Measurements from ENCODE around the gene RANGAP1.

The RANGAP1 gene

DNA sequence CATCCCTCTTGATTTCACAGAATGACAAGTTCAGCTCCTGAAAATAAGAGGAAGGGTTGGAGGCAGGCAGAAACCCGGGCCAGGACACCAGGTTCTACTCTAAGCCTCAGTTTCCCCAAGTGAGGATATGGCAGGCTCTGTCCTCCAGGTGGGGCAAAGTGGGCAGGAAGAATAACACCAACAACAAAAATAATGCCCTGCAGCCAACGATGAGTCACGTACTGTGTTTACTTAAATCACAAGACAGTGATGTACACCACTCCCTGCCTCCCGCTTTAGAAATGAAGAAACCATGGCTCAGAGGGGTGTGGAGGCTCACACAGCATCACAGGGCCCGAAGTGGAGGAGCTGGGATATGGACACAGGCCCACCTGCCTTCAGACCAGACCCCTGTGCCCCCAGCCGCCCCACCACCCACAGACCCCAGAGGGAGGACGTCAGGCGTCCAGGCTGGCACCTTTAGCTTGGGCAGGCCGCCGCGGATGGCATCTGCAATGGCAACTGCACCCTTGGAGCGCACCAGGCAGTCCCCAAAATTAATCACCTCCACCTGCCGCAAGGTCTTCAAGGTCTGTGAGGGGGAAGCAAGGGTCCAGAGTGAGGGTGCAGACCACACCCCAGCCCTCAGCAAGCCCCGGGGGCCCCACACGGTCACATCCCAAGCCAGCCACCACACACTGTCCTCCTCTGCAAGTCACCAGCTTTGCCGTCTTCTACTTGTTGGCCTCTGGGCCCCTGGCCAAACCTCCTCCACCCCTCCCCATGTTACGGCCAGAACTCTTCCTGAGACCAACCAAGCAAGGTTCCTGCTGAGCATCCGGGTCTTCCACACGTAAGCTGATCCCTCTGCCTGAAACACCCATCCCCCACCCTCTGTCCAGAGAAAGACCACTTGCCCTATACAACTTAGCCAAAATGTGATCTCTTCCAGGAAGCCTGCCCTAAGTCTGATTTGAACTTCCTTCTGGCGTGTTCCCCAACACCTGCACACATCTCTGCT, 29.4 kb downstream of the RANGAP1 start:
- H3K36me3 Mint-ChIP-seq (ENCODE audit: low read depth), result peaks cover 99% of the 10 kb centered on the region
- peak overlapping the region; percentile 52 for H3K27ac Mint-ChIP-seq
- H3K9me3 Mint-ChIP-seq, result no peaks in the 10 kb centered on the region
- no peaks in the 10 kb centered on the region for H3K27me3 Mint-ChIP-seq
- H3K4me1 Mint-ChIP-seq (ENCODE audit: low read depth), result no peaks in the 10 kb centered on the region
- no peak overlapping the region for H3K4me3 Mint-ChIP-seq
- no peak for DNase-seq

- no peaks in the 10 kb centered on the region for H3K4me1 Mint-ChIP-seq (ENCODE audit: low read depth)
- no peak for DNase-seq
- no peaks in the 10 kb centered on the region for H3K9me3 Mint-ChIP-seq
- peak overlapping the region; percentile 55 for H3K27ac Mint-ChIP-seq
- H3K36me3 Mint-ChIP-seq (ENCODE audit: low read depth), result peaks cover 98% of the 10 kb centered on the region
- no peaks in the 10 kb centered on the region for H3K27me3 Mint-ChIP-seq
- H3K4me3 Mint-ChIP-seq, result no peak overlapping the region
Measured at GRCh38 chr22:41254230-41254629, 31.8 kb downstream of the RANGAP1 start.

DNA sequence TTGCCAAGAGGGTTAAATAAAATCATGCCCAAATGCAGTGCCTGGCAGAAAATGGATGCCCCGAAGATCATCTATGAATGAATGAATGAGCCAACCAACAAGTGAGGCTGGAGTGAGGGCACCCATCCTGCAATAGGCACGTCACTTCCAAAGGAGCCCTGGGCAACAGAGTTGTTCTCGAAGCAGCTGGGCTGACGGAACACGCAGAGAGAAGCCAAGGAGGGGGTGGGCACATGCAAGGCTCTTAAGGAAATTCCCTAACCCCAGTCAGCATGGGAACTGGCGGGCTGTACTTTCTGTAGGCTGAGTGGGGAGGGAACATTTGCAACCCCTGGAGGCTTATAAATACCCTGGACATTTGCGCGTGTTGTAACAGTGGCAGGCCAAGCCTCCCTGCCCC, 33.6 kb downstream of the RANGAP1 start:
- peaks cover 96% of the 10 kb centered on the region for H3K36me3 Mint-ChIP-seq (ENCODE audit: low read depth)
- H3K27ac Mint-ChIP-seq, result no peak overlapping the region

DNA sequence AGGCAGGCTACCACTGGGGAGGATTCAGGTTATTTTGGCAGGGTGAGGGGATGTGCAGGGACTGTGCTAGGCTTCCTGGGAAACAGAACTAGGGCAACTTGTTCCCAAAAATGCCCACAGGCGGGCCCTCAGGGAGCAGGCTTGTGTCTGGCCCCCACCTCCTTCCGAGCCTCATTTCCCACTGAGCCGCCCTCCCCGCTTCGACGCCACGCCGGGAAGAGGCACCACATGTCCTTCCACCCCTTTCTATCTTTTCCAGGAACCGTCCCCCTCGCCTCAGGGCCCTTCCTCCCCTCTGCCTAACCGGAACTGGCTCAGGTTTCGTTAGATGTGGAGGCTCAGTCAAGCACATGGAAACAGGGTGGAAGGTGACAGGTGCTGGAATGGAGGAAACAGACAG, 35.9 kb downstream of the RANGAP1 start:
- H3K27me3 Mint-ChIP-seq, result no peaks in the 10 kb centered on the region
- peak overlapping the region; percentile 29 for H3K27ac Mint-ChIP-seq
- no peaks in the 10 kb centered on the region for H3K4me1 Mint-ChIP-seq (ENCODE audit: low read depth)

More for the DNA sequence above, 33.6 kb downstream of the RANGAP1 start:
- DNase-seq, result no peak
- Mint-ChIP-seq H3K4me3 (no peak overlapping the region), H3K9me3 (no peaks in the 10 kb centered on the region), H3K4me1 (ENCODE audit: low read depth) (no peaks in the 10 kb centered on the region), H3K27me3 (no peaks in the 10 kb centered on the region)

GRCh38 chr22:41249442-41249841, 36.5 kb downstream of the RANGAP1 start:
- H3K36me3 Mint-ChIP-seq (ENCODE audit: low read depth), result peaks cover 95% of the 10 kb centered on the region
- H3K4me1 Mint-ChIP-seq (ENCODE audit: low read depth), result no peaks in the 10 kb centered on the region
- H3K9me3 Mint-ChIP-seq, result no peaks in the 10 kb centered on the region
- no peaks in the 10 kb centered on the region for H3K27me3 Mint-ChIP-seq
- DNase-seq, result no peak
- H3K27ac Mint-ChIP-seq, result peak overlapping the region; percentile 29
- no peak overlapping the region for H3K4me3 Mint-ChIP-seq

More for the DNA sequence above, 35.9 kb downstream of the RANGAP1 start:
- no peaks in the 10 kb centered on the region for H3K9me3 Mint-ChIP-seq
- H3K36me3 Mint-ChIP-seq (ENCODE audit: low read depth), result peaks cover 96% of the 10 kb centered on the region
- H3K4me3 Mint-ChIP-seq, result no peak overlapping the region
- no peak for DNase-seq

GRCh38 chr22:41248758-41249157, 37.2 kb downstream of the RANGAP1 start:
- no peaks in the 10 kb centered on the region for H3K27me3 Mint-ChIP-seq
- no peaks in the 10 kb centered on the region for H3K9me3 Mint-ChIP-seq
- peaks cover 88% of the 10 kb centered on the region for H3K36me3 Mint-ChIP-seq (ENCODE audit: low read depth)
- H3K4me3 Mint-ChIP-seq, result no peak overlapping the region
- DNase-seq, result no peak
- no peak overlapping the region for H3K27ac Mint-ChIP-seq
- H3K4me1 Mint-ChIP-seq (ENCODE audit: low read depth), result no peaks in the 10 kb centered on the region

DNA sequence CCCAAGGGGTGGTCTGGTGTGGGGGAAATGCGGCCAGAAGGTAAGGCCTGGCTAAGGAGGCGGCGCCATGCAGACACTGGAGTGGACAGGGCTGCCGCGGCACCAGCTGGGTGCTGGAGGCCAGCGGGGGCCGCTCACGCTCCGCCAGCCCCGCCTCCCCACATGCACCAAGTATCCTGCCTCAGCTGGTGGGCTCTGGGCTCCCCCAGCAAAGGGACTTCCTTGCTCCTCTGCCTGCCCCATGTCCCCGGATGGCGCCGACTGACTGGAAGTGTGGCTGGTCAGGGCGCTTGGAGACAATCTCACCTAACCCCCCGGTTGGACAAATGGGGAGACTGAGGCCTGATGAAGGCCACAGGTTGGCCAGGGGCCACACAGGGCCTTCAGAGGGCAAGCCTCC, 37.7 kb downstream of the RANGAP1 start:
- DNase-seq, result no peak
- Mint-ChIP-seq H3K36me3 (ENCODE audit: low read depth) (peaks cover 86% of the 10 kb centered on the region), H3K27me3 (no peaks in the 10 kb centered on the region), H3K4me3 (no peak overlapping the region), H3K4me1 (ENCODE audit: low read depth) (no peaks in the 10 kb centered on the region), H3K27ac (no peak overlapping the region), H3K9me3 (no peaks in the 10 kb centered on the region)

GRCh38 chr22:41247703-41248102, 38.3 kb downstream of the RANGAP1 start:
- no peak for DNase-seq
- Mint-ChIP-seq H3K4me3 (no peak overlapping the region), H3K9me3 (no peaks in the 10 kb centered on the region), H3K27me3 (no peaks in the 10 kb centered on the region), H3K36me3 (ENCODE audit: low read depth) (peaks cover 81% of the 10 kb centered on the region), H3K27ac (peak overlapping the region; percentile 18), H3K4me1 (ENCODE audit: low read depth) (no peaks in the 10 kb centered on the region)

DNA sequence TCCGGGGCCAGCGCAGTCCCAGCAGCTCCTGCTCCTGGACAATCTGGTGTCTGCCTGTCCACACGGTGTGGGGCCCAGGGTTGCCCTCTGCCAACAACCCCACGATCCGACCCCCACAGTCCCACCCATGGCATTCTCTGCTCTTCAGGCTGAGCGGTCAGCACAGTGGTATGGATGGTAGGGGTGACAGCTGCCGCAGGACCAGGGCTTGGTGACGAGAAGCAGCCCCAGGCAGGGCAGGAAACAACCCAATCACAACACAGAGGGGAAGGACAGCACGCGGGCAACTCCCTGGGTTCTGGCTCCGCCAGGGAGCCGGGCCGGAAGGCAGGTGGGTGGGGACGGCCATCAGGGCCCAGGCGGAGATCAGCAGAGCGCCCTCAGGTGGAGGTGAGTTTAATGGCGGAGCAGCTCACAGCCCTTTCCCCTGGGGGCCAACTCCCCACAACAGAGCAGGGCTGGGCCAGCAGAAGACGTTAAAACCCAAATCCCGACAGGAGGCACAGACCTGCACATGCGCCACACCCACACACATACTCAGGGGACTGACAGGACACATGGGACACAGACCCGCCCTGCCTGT, 40.0 kb downstream of the RANGAP1 start:
- peaks cover 65% of the 10 kb centered on the region for H3K36me3 Mint-ChIP-seq (ENCODE audit: low read depth)
- H3K4me1 Mint-ChIP-seq (ENCODE audit: low read depth), result no peaks in the 10 kb centered on the region
- DNase-seq, result no peak
- H3K27me3 Mint-ChIP-seq, result no peaks in the 10 kb centered on the region
- peak overlapping the region; percentile 8 for H3K27ac Mint-ChIP-seq
- no peaks in the 10 kb centered on the region for H3K9me3 Mint-ChIP-seq
- H3K4me3 Mint-ChIP-seq, result no peak overlapping the region

GRCh38 chr22:41243361-41243760, 42.6 kb downstream of the RANGAP1 start:
- Mint-ChIP-seq H3K27me3 (no peaks in the 10 kb centered on the region), H3K4me1 (ENCODE audit: low read depth) (peaks cover 3% of the 10 kb centered on the region), H3K36me3 (ENCODE audit: low read depth) (peaks cover 40% of the 10 kb centered on the region), H3K9me3 (no peaks in the 10 kb centered on the region), H3K27ac (no peak overlapping the region), H3K4me3 (no peak overlapping the region)
- no peak for DNase-seq

- Mint-ChIP-seq H3K4me3 (no peak overlapping the region), H3K4me1 (ENCODE audit: low read depth) (peaks cover 3% of the 10 kb centered on the region), H3K27ac (no peak overlapping the region), H3K9me3 (no peaks in the 10 kb centered on the region), H3K36me3 (ENCODE audit: low read depth) (peaks cover 33% of the 10 kb centered on the region), H3K27me3 (no peaks in the 10 kb centered on the region)
- no peak for DNase-seq
Measured at GRCh38 chr22:41242396-41243117, 43.4 kb downstream of the RANGAP1 start.

GRCh38 chr22:41241133-41241676, 44.8 kb downstream of the RANGAP1 start:
- peaks cover 11% of the 10 kb centered on the region for H3K4me1 Mint-ChIP-seq (ENCODE audit: low read depth)
- H3K27me3 Mint-ChIP-seq, result no peaks in the 10 kb centered on the region
- no peaks in the 10 kb centered on the region for H3K9me3 Mint-ChIP-seq
- no peak overlapping the region for H3K4me3 Mint-ChIP-seq
- DNase-seq, result no peak
- no peak overlapping the region for H3K27ac Mint-ChIP-seq
- H3K36me3 Mint-ChIP-seq (ENCODE audit: low read depth), result peaks cover 20% of the 10 kb centered on the region

DNA sequence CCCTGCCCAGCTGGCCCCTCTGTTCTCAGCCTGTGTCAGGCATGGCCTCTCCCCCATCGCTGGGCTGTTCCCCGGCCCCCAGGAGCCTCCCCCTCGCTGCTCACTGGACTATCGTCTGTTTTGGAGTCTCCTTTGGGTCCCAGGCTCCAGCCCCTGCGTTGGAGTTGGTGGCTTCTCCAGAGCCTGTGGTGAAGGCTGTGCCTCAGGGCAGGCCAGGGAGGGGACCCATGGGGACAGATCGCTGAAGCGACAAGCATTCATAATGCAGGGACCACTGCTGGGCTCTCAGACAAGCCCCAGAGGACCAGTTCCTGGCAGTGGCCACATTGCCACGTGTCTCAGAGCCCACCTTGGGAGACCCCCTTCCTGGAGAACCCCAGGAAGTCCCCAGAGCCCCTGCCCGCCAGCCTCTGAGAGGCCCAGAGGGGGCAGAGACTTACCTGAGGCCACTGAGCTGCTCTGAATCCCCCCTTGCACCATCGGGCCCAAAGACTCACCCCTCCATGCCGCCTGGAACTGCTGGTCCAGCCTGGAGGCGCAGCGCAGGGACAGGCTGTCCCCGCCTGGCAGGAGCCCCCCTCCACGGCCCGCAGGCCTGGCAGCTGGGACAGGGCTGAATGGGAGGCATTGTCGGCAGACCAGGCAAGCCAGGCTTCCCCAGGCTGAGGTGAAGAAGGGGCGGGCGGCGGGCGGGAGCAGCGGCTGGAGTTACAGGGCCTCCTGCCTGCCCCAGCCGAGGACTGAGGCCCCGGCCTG, 45.4 kb downstream of the RANGAP1 start, which contains the start of gene CHADL:
CHADL (minus strand) TSS at position 555 of the 756 bp plus-strand sequence; CDS start at position 505, 50 bp downstream.
- no peak for DNase-seq
- no peak within 1 kb of the TSS for H3K4me3 Mint-ChIP-seq
- peak within 1 kb of the TSS; percentile 50 for H3K27ac Mint-ChIP-seq
- peaks cover 13% of the 10 kb centered on the region for H3K36me3 Mint-ChIP-seq (ENCODE audit: low read depth)
- peaks cover 11% of the 10 kb centered on the region for H3K4me1 Mint-ChIP-seq (ENCODE audit: low read depth)
- H3K27me3 Mint-ChIP-seq, result no peaks in the 10 kb centered on the region
- no peaks in the 10 kb centered on the region for H3K9me3 Mint-ChIP-seq

All from activated T-cell treated with anti-CD3 and anti-CD28 coated beads, Interleukin-2, amount 50 U/mL, for 24 hours (primary cell).